K562 (cell line): ENCODE results near the gene CAMK2A. TPM values are rescaled to one million over a fixed set of nuclear protein-coding genes. Genes with fewer than 3 reads are reported as not detected.
A peak's percentile ranks its signal among the peaks of the same experiment; 100 is the strongest.

ENCODE experiments used
- CBX1 ChIP-seq: sonication (generic); IDR thresholded peaks from 2 replicates; pipeline ENCODE4 v1.6.1; 2016; ENCODE audit warnings: antibody characterized with exemption, low read depth, mild to moderate bottlenecking
- CEBPZ ChIP-seq: fragments of 150-350 bp; IDR thresholded peaks from 2 replicates; pipeline ENCODE4 v1.6.1; 2014; ENCODE audit warnings: low read depth, mild to moderate bottlenecking, low read length, borderline replicate concordance
- CREB1 ChIP-seq, 2 experiments: sonication (generic) in 1 of 2; formaldehyde crosslinking in 1 of 2; IDR thresholded peaks; 2 replicates each; pipeline versions ENCODE4 v1.6.1 to v1.8.0; 2012 to 2022; ENCODE audit warnings: inconsistent platforms in 1 of 2, mild to moderate bottlenecking in 1 of 2, missing genetic modification reagents in 1 of 2, moderate library complexity in 1 of 2
- CTBP1 ChIP-seq: fragments of 450-650 bp; IDR thresholded peaks from 2 replicates; pipeline ENCODE4 v1.6.1; 2016; ENCODE audit warnings: borderline replicate concordance
- DEAF1 ChIP-seq: fragments of 450-650 bp; formaldehyde crosslinking; IDR thresholded peaks from 2 replicates; pipeline ENCODE4 v1.4.0; 2020; ENCODE audit warnings: mild to moderate bottlenecking, moderate library complexity
- FOXP1 ChIP-seq: sonication (generic); formaldehyde crosslinking; IDR thresholded peaks from 2 replicates; pipeline ENCODE4 v1.8.0; 2022; ENCODE audit warnings: mild to moderate bottlenecking, missing genetic modification reagents
- GABPA ChIP-seq: fragments of 200-800 bp; sonication (Bioruptor generic); conservative IDR thresholded peaks from 2 replicates; pipeline ENCODE4 v1.6.1; 2016; ENCODE audit warnings: low read depth, missing genetic modification characterization, missing compliant biosample characterization
- LARP7 ChIP-seq: fragments of 450-650 bp; IDR thresholded peaks from 2 replicates; pipeline ENCODE4 v1.6.1; 2016
- MCM5 ChIP-seq: fragments of 450-650 bp; IDR thresholded peaks from 2 replicates; pipeline ENCODE4 v1.6.1; 2016; ENCODE audit warnings: low read depth
- PHF20 ChIP-seq: fragments of 450-650 bp; IDR thresholded peaks from 2 replicates; pipeline ENCODE4 v1.6.1; 2018; ENCODE audit not compliant: partially characterized antibody
- RFX1 ChIP-seq: fragments of 450-650 bp; IDR thresholded peaks from 2 replicates; pipeline ENCODE4 v1.6.1; 2016; ENCODE audit warnings: mild to moderate bottlenecking, moderate library complexity
- SAFB2 ChIP-seq: fragments of 200-400 bp; formaldehyde crosslinking; IDR thresholded peaks from 2 replicates; pipeline ENCODE4 v1.6.1; 2018; ENCODE audit warnings: borderline replicate concordance, low read length, low read depth, moderate library complexity; ENCODE audit not compliant: severe bottlenecking
- TAF1 ChIP-seq: IDR thresholded peaks from 2 replicates; pipeline ENCODE4 v1.6.1; 2011; ENCODE audit warnings: mild to moderate bottlenecking, low read length, moderate library complexity; ENCODE audit not compliant: insufficient read depth, control insufficient read depth, severe bottlenecking; ENCODE audit errors: extremely low read depth
- ZNF134 ChIP-seq: fragments of 250-450 bp; sonication (Bioruptor Pico); conservative IDR thresholded peaks from 2 replicates; pipeline ENCODE4 v1.4.0; 2020
- ZNF175 ChIP-seq: fragments of 200-800 bp; sonication (Bioruptor generic); IDR thresholded peaks from 2 replicates; pipeline ENCODE4 v1.6.1; 2016; ENCODE audit warnings: low read depth, mild to moderate bottlenecking, missing genetic modification characterization, missing compliant biosample characterization
- ZNF217 ChIP-seq: sonication (generic); formaldehyde crosslinking; IDR thresholded peaks from 2 replicates; pipeline ENCODE4 v1.8.0; 2022; ENCODE audit warnings: mild to moderate bottlenecking, missing genetic modification reagents
- ZNF239 ChIP-seq: fragments of 250-450 bp; sonication (Bioruptor Pico); IDR thresholded peaks from 2 replicates; pipeline ENCODE4 v1.4.0; 2020; ENCODE audit warnings: mild to moderate bottlenecking
- ZNF24 ChIP-seq: fragments of 450-650 bp; IDR thresholded peaks from 2 replicates; pipeline ENCODE4 v1.6.1; 2016
- ZNF449 ChIP-seq: fragments of 250-450 bp; sonication (Bioruptor Pico); IDR thresholded peaks from 2 replicates; pipeline ENCODE4 v1.8.0; 2022; ENCODE audit warnings: moderate library complexity, mild to moderate bottlenecking, inconsistent platforms
- ZNF586 ChIP-seq: fragments of 450-650 bp; formaldehyde crosslinking; conservative IDR thresholded peaks from 2 replicates; pipeline ENCODE4 v1.4.0; 2020; ENCODE audit warnings: mild to moderate bottlenecking, moderate library complexity
- ZSCAN32 ChIP-seq: fragments of 450-650 bp; formaldehyde crosslinking; IDR thresholded peaks from 2 replicates; pipeline ENCODE4 v1.4.0; 2020; ENCODE audit warnings: mild to moderate bottlenecking, moderate library complexity
- polyA plus RNA-seq, 8 experiments: library from polyadenylated mRNA; depleted of rRNA in 4 of 8; stranded (reverse) in 5 of 8; unstranded in 3 of 8; fragments of >200 nt; fragmentation: Nextera tagmentation in 2 of 8; fragmentation: Illumina TruSeq in 1 of 8; extraction: Ambion mirVana in 2 of 8; extraction: Trizol in 1 of 8; gene quantifications; 2 replicates each; pipeline versions ENCODE4 v1.2.1 to v1.2.3, GENCODE V29; 2011 to 2014; ENCODE audit warnings: inconsistent platforms in 1 of 8, missing spikeins in 1 of 8
- total RNA-seq, 7 experiments: library from RNA; depleted of rRNA in 6 of 7; stranded (reverse); fragments of >200 nt in 6 of 7; fragmentation: Illumina TruSeq in 2 of 7; extraction: Trizol in 2 of 7; gene quantifications; 2 replicates each; pipeline versions ENCODE4 v1.2.1 to v1.2.3, GENCODE V29; 2011 to 2021; ENCODE audit warnings: low replicate concordance in 1 of 7

The CAMK2A gene
- total and polyA plus RNA-seq, 9 of the 15 experiments (the other 6 are each of a cell fraction or from before 2014, with no cell fraction given) = 0.01 to 0.18 (median 0.04) TPM; not detected in 6

GRCh38 chr5:150329038-150329437 is 39.5 kb upstream of the CAMK2A start (continued):
- TF ChIP-seq GABPA (tag) (no peak), ZSCAN32 (CRISPR knock-in tag) (no peak), RFX1 (peak; percentile 17; the same call in 1 of the 2 replicates), CEBPZ (no peak), FOXP1 (CRISPR knock-in tag) (no peak), ZNF134 (CRISPR knock-in tag) (0 out of 2 replicates have a peak, but pooled peaks have one; percentile 16), MCM5 (no peak), PHF20 (peak; percentile 46), ZNF449 (CRISPR knock-in tag) (0 out of 2 replicates have a peak, but pooled peaks have one; percentile 35), ZNF24 (peak; percentile 59; the same call in 1 of the 2 replicates), CTBP1 (peak; percentile 17; the same call in 1 of the 2 replicates), CREB1 (IDR thresholded peaks at IDR 0.05) (no peak), CREB1 (CRISPR knock-in tag; IDR thresholded peaks at IDR 0.05) (no peak), ZNF175 (CRISPR knock-in tag) (peak; percentile 61; the same call in 1 of the 2 replicates), ZNF586 (CRISPR knock-in tag) (no peak), TAF1 (no peak), LARP7 (no peak), ZNF239 (CRISPR knock-in tag) (peak; percentile 31; the same call in 1 of the 2 replicates), ZNF217 (CRISPR knock-in tag) (no peak), DEAF1 (peak; percentile 29; the same call in 1 of the 2 replicates), SAFB2 (no peak), CBX1 (no peak)
